HG03378 (cell line): ENCODE results near the gene NLGN3.

Source experiments
- ATAC-seq: cut with Tn5 transposase; IDR thresholded peaks from one replicate; pipeline ENCODE4 v1.9.1; 2021; ENCODE audit warnings: mild to moderate bottlenecking, moderate library complexity; ENCODE audit not compliant: unreplicated experiment

NLGN3 gene

GRCh38 chrX:71144651-71145050 is at the start of gene NLGN3:
Gene NLGN3 (plus strand): TSS chrX:71144841. CDS start chrX:71147750, 2,909 bp downstream.
- ATAC-seq, result no peak

GRCh38 chrX:71095033-71095432 is 49.6 kb upstream of the NLGN3 start:
- no peak for ATAC-seq

GRCh38 chrX:71095555-71095980 is 49.1 kb upstream of the NLGN3 start, which contains the start of gene FOXO4:
Gene FOXO4 (plus strand): TSS chrX:71095851. CDS start chrX:71096529, 678 bp downstream.
- ATAC-seq, result peak; percentile 74

GRCh38 chrX:71095981-71096759 is 48.5 kb upstream of the NLGN3 start:
- ATAC-seq, result no peak

GRCh38 chrX:71096760-71097032 is 47.9 kb upstream of the NLGN3 start:
- no peak for ATAC-seq

GRCh38 chrX:71098302-71098701 is 46.3 kb upstream of the NLGN3 start:
- no peak for ATAC-seq

GRCh38 chrX:71098951-71099506 is 45.6 kb upstream of the NLGN3 start:
- ATAC-seq, result no peak

- no peak for ATAC-seq
Observed at GRCh38 chrX:71099736-71100135, 44.9 kb upstream of the NLGN3 start.

GRCh38 chrX:71100581-71101505 is 43.8 kb upstream of the NLGN3 start:
- no peak for ATAC-seq

- no peak for ATAC-seq
Observed at GRCh38 chrX:71102292-71102691, 42.3 kb upstream of the NLGN3 start.

- no peak for ATAC-seq
Observed at GRCh38 chrX:71103110-71103983, 41.3 kb upstream of the NLGN3 start.

- no peak for ATAC-seq
Observed at GRCh38 chrX:71105628-71106027, 39.0 kb upstream of the NLGN3 start.

- no peak for ATAC-seq
Observed at GRCh38 chrX:71106427-71106826, 38.2 kb upstream of the NLGN3 start, which contains the start of gene CXorf65. Gene CXorf65 (minus strand): TSS chrX:71106740. CDS start chrX:71106556, 184 bp downstream.

GRCh38 chrX:71107245-71107644 is 37.4 kb upstream of the NLGN3 start:
- ATAC-seq, result no peak

GRCh38 chrX:71107762-71108360 is 36.8 kb upstream of the NLGN3 start:
- no peak for ATAC-seq

GRCh38 chrX:71109051-71109450 is 35.6 kb upstream of the NLGN3 start:
- no peak for ATAC-seq

GRCh38 chrX:71111141-71111843 is 33.3 kb upstream of the NLGN3 start, which contains the start of gene IL2RG:
Gene IL2RG (minus strand): TSS chrX:71111577. CDS start chrX:71111539, 38 bp downstream.
- ATAC-seq, result peak; percentile 92

GRCh38 chrX:71111921-71112431 is 32.7 kb upstream of the NLGN3 start:
- peak; percentile 14 for ATAC-seq

GRCh38 chrX:71117358-71117757 is 27.3 kb upstream of the NLGN3 start:
- ATAC-seq, result no peak
